ENCODE data around the gene CPTP. TPM values are rescaled to one million over a fixed set of nuclear protein-coding genes. Genes with fewer than 3 reads are reported as not detected.

CPTP gene
- total RNA-seq, 1 experiment from 2014 or later, result 14.0 TPM

- H3K27ac ChIP-seq (ENCODE audit: insufficient read length, low read depth, low read length), result no peak overlapping the region
- H3K79me2 ChIP-seq (ENCODE audit: insufficient read depth, low read length), result no peaks in the 10 kb centered on the region; the same call in 1 of the 2 replicates
- no peak overlapping the region for H4K5ac ChIP-seq (ENCODE audit: insufficient read length, low read depth, low read length)
- peak overlapping the region in 1 of 3 experiments; percentile 59; a peak in 1 of 7 replicates for H3K27ac Mint-ChIP-seq
- H3K4me3 Mint-ChIP-seq, result no peak overlapping the region
- no peak overlapping the region for H3K56ac ChIP-seq (ENCODE audit: insufficient read length, low read depth, low read length)
- H3K4ac ChIP-seq (ENCODE audit: low read depth, low read length), result no peak overlapping the region
- no peak overlapping the region for H3K18ac ChIP-seq (ENCODE audit: insufficient read length, low read depth, low read length)
- no peaks in the 10 kb centered on the region for H4K20me1 ChIP-seq (ENCODE audit: control insufficient read depth, insufficient read depth, insufficient read length)
- no peak overlapping the region for H3K4me2 ChIP-seq (ENCODE audit: insufficient read depth, insufficient read length, low read length)
- H3K9me3 Mint-ChIP-seq, result peaks cover 0 to 8% of the 10 kb centered on the region in 2 experiments; a peak in 3 of 5 replicates
- H2BK20ac ChIP-seq (ENCODE audit: low read depth, low read length, poor library complexity, severe bottlenecking), result no peak overlapping the region
- H2AK5ac ChIP-seq (ENCODE audit: insufficient read length, low read length), result no peak overlapping the region
- H3K36me3 Mint-ChIP-seq (ENCODE audit: insufficient read depth in 1 of 3, low read depth in 3 of 3), result peaks cover 21 to 36% (median 31%) of the 10 kb centered on the region in 3 experiments
- no peaks in the 10 kb centered on the region for H3K4me1 Mint-ChIP-seq
- H3K4me1 ChIP-seq (ENCODE audit: insufficient read depth, low read length), result no peaks in the 10 kb centered on the region
- no peak overlapping the region for H2BK15ac ChIP-seq (ENCODE audit: low read depth, low read length)
- TF ChIP-seq, protein P1, sequence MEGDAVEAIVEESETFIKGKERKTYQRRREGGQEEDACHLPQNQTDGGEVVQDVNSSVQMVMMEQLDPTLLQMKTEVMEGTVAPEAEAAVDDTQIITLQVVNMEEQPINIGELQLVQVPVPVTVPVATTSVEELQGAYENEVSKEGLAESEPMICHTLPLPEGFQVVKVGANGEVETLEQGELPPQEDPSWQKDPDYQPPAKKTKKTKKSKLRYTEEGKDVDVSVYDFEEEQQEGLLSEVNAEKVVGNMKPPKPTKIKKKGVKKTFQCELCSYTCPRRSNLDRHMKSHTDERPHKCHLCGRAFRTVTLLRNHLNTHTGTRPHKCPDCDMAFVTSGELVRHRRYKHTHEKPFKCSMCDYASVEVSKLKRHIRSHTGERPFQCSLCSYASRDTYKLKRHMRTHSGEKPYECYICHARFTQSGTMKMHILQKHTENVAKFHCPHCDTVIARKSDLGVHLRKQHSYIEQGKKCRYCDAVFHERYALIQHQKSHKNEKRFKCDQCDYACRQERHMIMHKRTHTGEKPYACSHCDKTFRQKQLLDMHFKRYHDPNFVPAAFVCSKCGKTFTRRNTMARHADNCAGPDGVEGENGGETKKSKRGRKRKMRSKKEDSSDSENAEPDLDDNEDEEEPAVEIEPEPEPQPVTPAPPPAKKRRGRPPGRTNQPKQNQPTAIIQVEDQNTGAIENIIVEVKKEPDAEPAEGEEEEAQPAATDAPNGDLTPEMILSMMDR (conservative IDR thresholded peaks at IDR 0.05), result no peak
- H3K23me2 ChIP-seq (ENCODE audit: insufficient read length, low read depth, low read length, poor library complexity, severe bottlenecking), result no peaks in the 10 kb centered on the region
- peaks cover 2% of the 10 kb centered on the region for H3K79me1 ChIP-seq (ENCODE audit: insufficient read depth, low read depth, low read length, poor library complexity, severe bottlenecking)
- no peak overlapping the region for H3K14ac ChIP-seq (ENCODE audit: insufficient read depth, low read length)
- no peak overlapping the region for H2AFZ ChIP-seq (ENCODE audit: low read length)
- no peaks in the 10 kb centered on the region for H3K9me3 ChIP-seq (ENCODE audit: control insufficient read depth, low read depth, low read length)
- no peak overlapping the region for H4K91ac ChIP-seq (ENCODE audit: insufficient read length, low read depth, low read length)
- H3K27me3 Mint-ChIP-seq (ENCODE audit: low read depth), result no peaks in the 10 kb centered on the region
- no peaks in the 10 kb centered on the region for H3K27me3 ChIP-seq (ENCODE audit: insufficient read depth, low read length)
- H3T11ph ChIP-seq (ENCODE audit: low read length), result no peak overlapping the region
- H4K8ac ChIP-seq (replicated peaks; ENCODE audit: insufficient read length, low read depth, low read length), result no peak overlapping the region
- no peak overlapping the region for H2BK5ac ChIP-seq (ENCODE audit: insufficient read length, low read length)
- WGBS (ENCODE audit: extremely low coverage, insufficient read length, low lambda C conversion rate), result no CpG with 5 or more reads among the region's 23 CpGs
- no peak overlapping the region for H2BK120ac ChIP-seq (ENCODE audit: low read depth, low read length, poor library complexity, severe bottlenecking)
- H3K9ac ChIP-seq (ENCODE audit: extremely low read depth, insufficient read length, low read length), result no peak overlapping the region
- no peak overlapping the region for H3K23ac ChIP-seq (ENCODE audit: insufficient read length, low read depth, low read length)
- no peak for DNase-seq
- H2BK12ac ChIP-seq (ENCODE audit: insufficient read length, low read depth, low read length), result no peak overlapping the region
These were observed 15.6 kb downstream of the CPTP start for GRCh38 chr1:1340185-1340584.
